ENCODE measurements around the gene OR5M11. TPM values are rescaled to one million over a fixed set of nuclear protein-coding genes. Genes with fewer than 3 reads are reported as not detected.
"Not testable (repeated sequence)": the region's sequence is repeated elsewhere in the genome, so short reads cannot be mapped to it uniquely, and the experiment has no call there.

OR5M11 gene
- total RNA-seq (not detected in 2 replicates), polyA plus RNA-seq (not detected in 2 replicates), polyA minus RNA-seq (not detected in 2 replicates), Bru-seq, nascent RNA (not detected), BruChase-seq, experiment 1, labeled RNA remaining after a 6-hour chase (not detected), BruChase-seq, experiment 2, labeled RNA remaining after a 2-hour chase (not detected)
- polyA plus RNA-seq (2011; cell fraction: cytosol; rRNA removed), result not detected in 2 replicates
- not detected in 2 replicates for polyA plus RNA-seq (2011; cell fraction: nucleus; rRNA removed)
- polyA plus RNA-seq (2012), result not detected in 2 replicates
- not detected for polyA minus RNA-seq (2011; cell fraction: cytosol; rRNA and poly(A)+ RNA removed)
- not detected in 2 replicates for polyA minus RNA-seq (2011; cell fraction: nucleus; rRNA and poly(A)+ RNA removed)
- long read RNA-seq, result 0 reads

GRCh38 chr11:56543157-56543556 is at the start of gene OR5M11:
Gene OR5M11 (minus strand): TSS chr11:56543257. CDS start chr11:56543257, 0 bp downstream.
- Histone ChIP-seq H3K4me1 (ENCODE audit: control insufficient read depth, extremely low read depth, insufficient read depth, low read length) (no peaks in the 10 kb centered on the region), H3K4me2 (ENCODE audit: insufficient read depth, low read length) (no peak within 1 kb of the TSS), H4K20me1 (replicated peaks; ENCODE audit: control insufficient read depth, extremely low read depth, insufficient read depth, low read length) (no peaks in the 10 kb centered on the region), H3K4me3 (replicated peaks in 1 of 3; ENCODE audit: insufficient read depth in 1 of 3, low read depth in 1 of 3, low read length in 3 of 3) (no peak within 1 kb of the TSS), H3K9me1 (replicated peaks; ENCODE audit: control insufficient read depth, extremely low read depth, insufficient read depth, low read length) (no peaks in the 10 kb centered on the region), H3K9ac (replicated peaks; ENCODE audit: extremely low read depth, insufficient read depth, low read length) (no peak within 1 kb of the TSS), H3K9me3 (replicated peaks; ENCODE audit: control insufficient read depth, insufficient read depth, low read length) (peaks cover 2% of the 10 kb centered on the region), H3K36me3 (ENCODE audit: control insufficient read depth in 2 of 2, extremely low read depth in 1 of 2, insufficient read depth in 2 of 2, low read length in 2 of 2) (no peaks in the 10 kb centered on the region), H2AFZ (ENCODE audit: low read depth, low read length) (no peak within 1 kb of the TSS), H3K79me2 (ENCODE audit: control insufficient read depth, insufficient read depth, low read length) (no peaks in the 10 kb centered on the region), H3K27me3 (ENCODE audit: control insufficient read depth in 2 of 2, insufficient read depth in 2 of 2, low read length in 2 of 2) (no peaks in the 10 kb centered on the region), H3K27ac (ENCODE audit: insufficient read depth, low read depth, low read length) (no peak within 1 kb of the TSS)
- dilution Hi-C loops (cut with MboI; ENCODE audit: extremely low pct_ligation_motif_present, low sequenced_read_pairs) (no loop called here), intact Hi-C loops (cut with micrococcal nuclease) (no loop called here)
- no TSS peak for BruUV-seq (replicated peaks)
- FAIRE-seq (no peak), DNase-seq (ENCODE audit: low read depth, low spot score) (no peak)
- ChIA-PET CTCF (no interaction called here), POLR2A (no interaction called here)
- TF ChIP-seq JUN (IDR thresholded peaks at IDR 0.05; ENCODE audit: borderline replicate concordance, insufficient read depth, insufficient read length, low read depth) (no peak), GATA2 (IDR thresholded peaks at IDR 0.05; ENCODE audit: insufficient read depth, insufficient read length, low read depth, low read length) (no peak), POLR2A (IDR thresholded peaks at IDR 0.05; ENCODE audit: low read depth, low read length) (no peak)

GRCh38 chr11:56592088-56592717 is 49.1 kb upstream of the OR5M11 start:
- H3K9me3 ChIP-seq (replicated peaks; ENCODE audit: control insufficient read depth, insufficient read depth, low read length); H3K27me3 ChIP-seq (ENCODE audit: control insufficient read depth in 2 of 2, insufficient read depth in 2 of 2, low read length in 2 of 2); BruUV-seq (replicated peaks); H4K20me1 ChIP-seq (replicated peaks; ENCODE audit: control insufficient read depth, extremely low read depth, insufficient read depth, low read length); H3K9me1 ChIP-seq (replicated peaks; ENCODE audit: control insufficient read depth, extremely low read depth, insufficient read depth, low read length); H3K4me3 ChIP-seq (replicated peaks in 1 of 3; ENCODE audit: insufficient read depth in 1 of 3, low read depth in 1 of 3, low read length in 3 of 3); H3K36me3 ChIP-seq (ENCODE audit: control insufficient read depth in 2 of 2, extremely low read depth in 1 of 2, insufficient read depth in 2 of 2, low read length in 2 of 2); H2AFZ ChIP-seq (ENCODE audit: low read depth, low read length); H3K27ac ChIP-seq (ENCODE audit: insufficient read depth, low read depth, low read length); intact Hi-C loops (cut with micrococcal nuclease); FAIRE-seq; H3K9ac ChIP-seq (replicated peaks; ENCODE audit: extremely low read depth, insufficient read depth, low read length); dilution Hi-C loops (cut with MboI; ENCODE audit: extremely low pct_ligation_motif_present, low sequenced_read_pairs); CTCF ChIA-PET; DNase-seq (ENCODE audit: low read depth, low spot score); H3K79me2 ChIP-seq (ENCODE audit: control insufficient read depth, insufficient read depth, low read length); POLR2A ChIA-PET; H3K4me2 ChIP-seq (ENCODE audit: insufficient read depth, low read length); H3K4me1 ChIP-seq (ENCODE audit: control insufficient read depth, extremely low read depth, insufficient read depth, low read length): not testable (repeated sequence)

All from endothelial cell of umbilical vein (primary cell).